Fibroblast of skin of right quadriceps (primary cell): ENCODE data around the gene PID1.
"Not testable (repeated sequence)": the region's sequence is repeated elsewhere in the genome, so short reads cannot be mapped to it uniquely, and the experiment has no call there.

Experiments
- DNase-seq: peaks from one replicate; pipeline ENCODE4 v3.0.0-alpha.2; 2013

PID1 gene

GRCh38 chr2:229104025-229104424 is 167.1 kb downstream of the PID1 start:
- DNase-seq = no peak

GRCh38 chr2:229101314-229101713 is 169.8 kb downstream of the PID1 start:
- DNase-seq = no peak

- no peak for DNase-seq
These were observed 171.9 kb downstream of the PID1 start for GRCh38 chr2:229099231-229099630.

- no peak for DNase-seq
These were observed 172.3 kb downstream of the PID1 start for GRCh38 chr2:229098801-229099200.

- DNase-seq = no peak
These were observed 174.5 kb downstream of the PID1 start for GRCh38 chr2:229096409-229097066.

GRCh38 chr2:229095472-229095871 is 175.6 kb downstream of the PID1 start:
- DNase-seq = no peak

GRCh38 chr2:229090225-229090624 is 180.9 kb downstream of the PID1 start:
- no peak for DNase-seq

GRCh38 chr2:229089776-229090175 is 181.3 kb downstream of the PID1 start:
- DNase-seq = peak; percentile 49

GRCh38 chr2:229088966-229089700 is 182.0 kb downstream of the PID1 start:
- no peak for DNase-seq

- DNase-seq = no peak
These were observed 182.6 kb downstream of the PID1 start for GRCh38 chr2:229088517-229088913.

GRCh38 chr2:229087843-229088516 is 183.1 kb downstream of the PID1 start:
- DNase-seq = no peak

- no peak for DNase-seq
These were observed 183.8 kb downstream of the PID1 start for GRCh38 chr2:229087267-229087666.

GRCh38 chr2:229085439-229085838 is 185.6 kb downstream of the PID1 start:
- DNase-seq = no peak

- DNase-seq = peak; percentile 59
These were observed 186.6 kb downstream of the PID1 start for GRCh38 chr2:229084447-229084846.

GRCh38 chr2:229083606-229084340 is 187.3 kb downstream of the PID1 start:
- DNase-seq = peak; percentile 7

- DNase-seq = no peak
These were observed 189.7 kb downstream of the PID1 start for GRCh38 chr2:229081411-229081810.

GRCh38 chr2:229080172-229080571 is 190.9 kb downstream of the PID1 start:
- no peak for DNase-seq

GRCh38 chr2:229076886-229077285 is 194.2 kb downstream of the PID1 start:
- not testable (repeated sequence) for DNase-seq

GRCh38 chr2:229073935-229074334 is 197.2 kb downstream of the PID1 start:
- no peak for DNase-seq

- peak; percentile 42 for DNase-seq
These were observed 199.7 kb downstream of the PID1 start for GRCh38 chr2:229071292-229071976.

GRCh38 chr2:229066121-229066715 is 204.9 kb downstream of the PID1 start:
- no peak for DNase-seq

- no peak for DNase-seq
These were observed 206.3 kb downstream of the PID1 start for GRCh38 chr2:229064749-229065148.
